ENCODE measurements around the gene ABCC12.

DNA sequence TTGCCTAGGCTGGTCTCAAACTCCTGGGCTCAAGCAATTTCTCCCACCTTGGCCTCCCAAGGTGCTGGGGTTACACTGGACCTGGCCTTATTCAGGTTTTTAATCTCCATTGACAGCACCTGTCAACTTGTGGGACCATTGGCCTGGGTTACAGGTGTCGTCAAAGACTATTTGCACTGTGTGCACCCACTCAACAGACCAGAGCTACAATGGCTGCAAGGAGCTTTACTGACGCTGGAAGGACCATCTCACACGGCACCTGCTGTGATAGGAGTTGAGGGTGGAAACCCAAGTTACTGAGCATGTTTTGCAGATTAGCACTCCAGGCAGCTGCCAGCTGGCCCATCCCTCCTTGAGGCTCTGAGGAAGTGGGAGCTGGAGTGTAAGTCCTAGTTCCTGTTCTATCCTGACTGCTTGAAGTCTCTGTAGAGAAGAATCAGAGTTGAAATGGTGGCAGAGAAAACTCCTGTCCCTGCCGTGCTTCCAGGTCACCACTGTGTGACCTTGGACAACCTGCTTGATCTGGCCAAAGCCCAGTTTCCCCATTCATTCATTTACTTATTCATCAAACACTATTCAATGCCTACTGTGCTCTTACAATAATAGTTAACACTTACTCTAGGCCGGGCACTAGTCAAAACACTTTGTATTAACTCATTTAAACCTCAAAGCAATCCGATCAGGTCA, 45.9 kb upstream of the ABCC12 start:
- TF ChIP-seq, protein P1, sequence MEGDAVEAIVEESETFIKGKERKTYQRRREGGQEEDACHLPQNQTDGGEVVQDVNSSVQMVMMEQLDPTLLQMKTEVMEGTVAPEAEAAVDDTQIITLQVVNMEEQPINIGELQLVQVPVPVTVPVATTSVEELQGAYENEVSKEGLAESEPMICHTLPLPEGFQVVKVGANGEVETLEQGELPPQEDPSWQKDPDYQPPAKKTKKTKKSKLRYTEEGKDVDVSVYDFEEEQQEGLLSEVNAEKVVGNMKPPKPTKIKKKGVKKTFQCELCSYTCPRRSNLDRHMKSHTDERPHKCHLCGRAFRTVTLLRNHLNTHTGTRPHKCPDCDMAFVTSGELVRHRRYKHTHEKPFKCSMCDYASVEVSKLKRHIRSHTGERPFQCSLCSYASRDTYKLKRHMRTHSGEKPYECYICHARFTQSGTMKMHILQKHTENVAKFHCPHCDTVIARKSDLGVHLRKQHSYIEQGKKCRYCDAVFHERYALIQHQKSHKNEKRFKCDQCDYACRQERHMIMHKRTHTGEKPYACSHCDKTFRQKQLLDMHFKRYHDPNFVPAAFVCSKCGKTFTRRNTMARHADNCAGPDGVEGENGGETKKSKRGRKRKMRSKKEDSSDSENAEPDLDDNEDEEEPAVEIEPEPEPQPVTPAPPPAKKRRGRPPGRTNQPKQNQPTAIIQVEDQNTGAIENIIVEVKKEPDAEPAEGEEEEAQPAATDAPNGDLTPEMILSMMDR (IDR thresholded peaks at IDR 0.05; ENCODE audit: low read length): no peak
- TF ChIP-seq EZH2 (IDR thresholded peaks at IDR 0.05; ENCODE audit: borderline replicate concordance, low read length): no peak
